ENCODE measurements around the gene CEP72. TPM values are rescaled to one million over a fixed set of nuclear protein-coding genes. Genes with fewer than 3 reads are reported as not detected.
"Not testable (repeated sequence)": the region's sequence is repeated elsewhere in the genome, so short reads cannot be mapped to it uniquely, and the experiment has no call there.

The CEP72 gene
- total RNA-seq, 1 donor from 2014 or later, result 2.0 TPM

DNA sequence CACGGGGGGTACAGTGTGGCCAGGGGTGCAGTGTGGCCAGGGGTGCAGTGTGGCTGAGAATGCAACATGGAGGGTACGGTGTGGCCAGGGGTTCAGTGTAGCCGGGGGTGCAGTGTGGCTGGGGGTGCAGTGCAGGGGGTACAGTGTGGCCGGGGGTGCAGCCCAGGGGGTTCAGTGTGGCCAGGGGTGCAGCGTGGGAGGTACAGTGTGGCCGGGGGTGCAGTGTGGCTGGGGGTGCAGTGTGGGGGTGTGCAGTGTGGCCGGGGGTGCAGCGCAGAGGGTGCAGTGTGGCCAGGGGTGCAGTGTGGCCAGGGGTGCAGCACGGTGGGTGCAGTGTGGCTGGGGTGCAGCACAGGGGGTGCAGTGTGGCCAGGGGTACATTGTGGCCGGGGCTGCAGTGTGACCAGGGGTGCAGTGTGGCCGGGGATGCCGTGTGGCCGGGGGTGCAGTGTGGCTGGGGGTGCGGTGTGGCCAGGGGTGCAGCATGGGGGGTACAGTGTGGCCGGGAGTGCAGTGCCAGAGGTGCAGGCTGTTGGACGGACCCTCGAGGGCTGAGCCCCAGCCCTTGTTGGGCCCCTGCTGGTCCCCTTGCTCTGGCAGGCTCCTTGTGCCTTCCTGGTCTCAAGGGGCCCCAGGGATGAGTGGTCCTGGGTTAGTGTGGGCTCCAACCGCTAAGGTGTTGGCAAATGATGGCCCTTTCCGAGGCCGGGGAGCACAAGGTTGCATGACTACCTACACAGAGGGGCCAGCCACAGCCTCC lies 63.2 kb downstream of the CEP72 start:
- intact Hi-C loops (cut with DNase I), result loop anchor here (2.0 kb wide), 1 partner anchor 18 kb away; the partner anchor contains the start of gene TPPP
- no peak for ATAC-seq
- DNase-seq (ENCODE audit: missing footprints), result peak; percentile 40

DNA sequence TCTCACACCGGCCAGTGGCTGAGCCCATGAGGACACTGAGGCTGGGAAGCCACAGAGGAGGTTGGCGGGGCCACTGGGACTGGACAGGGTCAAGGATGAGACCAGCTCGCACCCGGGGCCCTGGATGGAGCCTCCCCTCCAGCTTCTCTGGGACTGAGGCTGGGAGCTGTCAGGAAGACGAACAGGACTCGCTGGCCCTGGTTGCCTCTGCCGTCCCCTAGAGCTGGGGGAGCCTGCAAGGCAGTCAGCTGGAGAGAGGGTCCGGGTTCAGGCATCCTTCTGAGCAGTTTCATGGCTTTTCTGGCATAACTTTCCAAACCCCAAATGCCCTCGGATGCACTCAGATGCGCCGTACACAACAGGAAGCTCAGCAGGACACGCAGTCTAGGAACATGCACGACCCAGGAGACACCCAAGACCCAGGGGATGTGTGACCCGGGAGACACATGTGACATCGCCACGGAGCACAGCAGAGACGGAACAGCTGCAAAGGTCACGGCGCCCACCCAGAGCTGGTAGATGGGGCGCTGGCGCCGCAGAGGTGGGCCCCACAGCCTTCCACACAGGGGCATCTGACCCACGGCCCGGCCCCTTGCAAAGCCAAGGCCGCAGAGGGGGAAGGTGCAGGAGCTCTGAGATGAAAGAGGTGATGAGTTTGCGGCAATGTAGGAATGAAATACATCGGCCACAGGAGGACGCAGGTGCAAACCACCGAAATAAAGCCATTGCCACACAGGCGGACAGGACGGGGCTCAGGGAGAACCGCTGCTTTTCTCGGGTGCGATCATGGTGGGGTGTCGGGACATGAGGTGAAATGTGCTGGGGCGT lies 63.9 kb downstream of the CEP72 start:
- intact Hi-C loops (cut with DNase I), result loop anchor here (2.0 kb wide), 1 partner anchor 17 kb away; the partner anchor contains the start of gene TPPP
- DNase-seq (ENCODE audit: missing footprints) (peak; percentile 53), ATAC-seq (no peak)

DNA sequence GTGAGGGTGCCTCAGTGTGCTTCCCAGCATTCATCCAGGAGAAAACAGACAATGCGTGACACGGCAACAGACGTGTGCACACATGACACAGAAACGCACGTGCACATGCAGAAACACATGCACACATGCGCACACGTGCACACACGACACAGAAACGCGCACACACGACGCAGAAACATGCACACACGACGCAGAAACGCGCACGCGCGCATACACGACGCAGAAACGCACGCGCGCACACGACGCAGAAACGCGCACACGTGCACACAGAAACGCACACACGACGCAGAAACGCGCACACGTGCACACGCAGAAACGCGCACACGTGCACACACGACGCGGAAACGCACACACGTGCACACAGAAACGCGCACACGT lies 64.5 kb downstream of the CEP72 start:
- DNase-seq (ENCODE audit: missing footprints) (no peak), ATAC-seq (no peak)
- intact Hi-C loops (cut with DNase I), result no loop called here

DNA sequence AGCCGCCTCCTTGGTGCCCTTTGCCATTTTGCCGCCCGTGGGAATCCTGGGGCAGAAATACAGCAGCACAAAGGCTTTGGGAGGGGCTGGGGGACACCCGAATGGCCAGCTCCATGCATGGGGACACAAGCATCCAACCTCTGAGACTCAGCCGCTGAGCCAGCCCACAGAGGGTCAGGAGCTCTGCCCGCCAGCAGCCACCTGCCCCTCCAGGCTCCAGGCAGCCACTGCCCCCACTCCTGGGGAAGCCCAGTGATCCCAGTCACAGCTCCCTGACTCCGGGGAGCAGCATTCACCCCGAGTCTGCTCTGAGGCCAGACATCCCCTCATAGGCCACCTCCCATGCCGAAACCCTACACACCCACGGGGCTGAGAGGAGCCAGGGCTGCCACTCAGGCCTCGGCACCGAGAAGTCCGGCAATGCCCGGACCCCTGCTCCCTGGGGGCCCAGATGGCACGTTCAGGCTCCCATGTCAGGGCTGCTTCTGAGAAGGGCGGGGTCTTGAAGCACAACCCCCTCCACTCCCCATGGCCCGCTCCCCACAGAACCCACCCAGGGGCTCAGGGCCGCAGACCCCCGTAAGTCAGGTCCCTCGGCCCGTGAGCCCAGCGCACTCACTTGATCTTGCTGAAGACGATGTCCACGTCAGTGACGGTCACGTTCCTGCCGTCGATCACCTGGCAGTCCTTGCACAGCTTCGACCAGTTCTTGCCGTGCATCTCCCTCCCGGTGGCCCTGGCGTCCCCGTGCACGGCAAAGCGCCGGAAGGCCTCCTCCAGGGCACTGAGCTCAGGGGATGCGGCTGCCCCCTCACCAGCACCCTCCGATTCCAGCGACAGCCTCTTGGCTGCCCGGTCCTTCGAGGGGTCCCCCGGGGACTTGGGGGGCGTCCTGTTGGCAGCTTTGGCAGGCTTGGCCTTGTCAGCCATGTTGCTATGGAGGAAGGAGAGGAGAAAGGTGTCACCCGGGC lies 65.3 kb downstream of the CEP72 start:
- DNase-seq (ENCODE audit: missing footprints) (peak; percentile 44), ATAC-seq (no peak)
- intact Hi-C loops (cut with DNase I), result no loop called here

DNA sequence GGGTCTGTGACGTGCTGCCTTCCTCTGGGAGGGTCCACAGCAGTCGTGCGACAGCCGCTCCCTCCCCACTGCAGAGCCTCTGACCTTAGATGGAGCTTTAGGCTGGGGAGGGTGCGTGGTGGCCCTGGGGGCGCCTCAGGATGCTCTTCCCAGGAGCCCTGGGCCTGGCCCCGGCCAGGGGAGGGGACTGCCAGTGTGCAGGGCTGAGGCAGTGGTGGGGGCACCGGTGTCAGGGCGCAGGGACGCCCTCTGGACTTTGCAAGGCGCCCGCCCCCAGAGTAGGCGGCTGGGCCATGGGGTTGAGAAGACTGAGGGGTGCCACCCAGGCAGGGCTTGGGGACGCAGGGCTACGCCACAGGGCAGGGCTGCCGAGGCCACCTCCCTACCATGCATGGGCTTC lies 66.4 kb downstream of the CEP72 start:
- ATAC-seq; DNase-seq (ENCODE audit: missing footprints); intact Hi-C loops (cut with DNase I): not testable (repeated sequence)

DNA sequence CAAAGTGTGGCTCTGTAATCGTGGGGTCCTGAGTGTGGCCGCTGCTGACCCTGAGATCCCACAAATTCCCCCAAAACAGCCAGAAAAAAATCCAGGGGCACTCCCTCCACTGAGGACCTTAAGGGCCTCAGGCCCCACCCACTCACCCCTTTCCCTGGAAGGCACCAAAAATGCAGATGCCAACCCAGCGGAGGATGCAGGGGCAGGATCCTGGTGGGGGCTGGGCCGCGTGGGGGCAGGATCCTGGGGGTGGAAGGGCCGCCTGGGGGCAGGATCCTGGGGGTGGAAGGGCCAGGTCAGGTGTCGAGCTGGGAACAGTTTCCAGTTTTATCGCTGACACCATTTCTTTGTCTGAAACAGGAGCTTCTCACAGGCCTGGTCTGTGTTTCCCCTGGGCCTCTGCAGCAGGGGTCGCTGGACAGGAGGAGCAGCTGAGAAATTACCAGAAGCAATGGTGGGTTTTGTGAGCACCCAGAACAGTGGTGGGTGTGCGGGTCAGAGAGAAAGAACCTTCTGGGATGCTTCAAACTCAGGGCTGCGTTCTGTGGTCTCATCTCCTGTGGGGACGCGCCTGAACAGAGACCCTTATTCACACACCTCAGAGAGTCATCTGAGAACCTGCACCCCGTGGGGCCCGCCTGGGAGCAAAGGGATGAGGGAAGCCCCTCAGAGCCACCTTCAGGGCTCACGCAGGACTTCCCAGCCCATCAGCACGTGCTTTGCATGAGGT lies 67.2 kb downstream of the CEP72 start:
- intact Hi-C loops (cut with DNase I); ATAC-seq: not testable (repeated sequence)
- DNase-seq (ENCODE audit: missing footprints), result peak; percentile 49

DNA sequence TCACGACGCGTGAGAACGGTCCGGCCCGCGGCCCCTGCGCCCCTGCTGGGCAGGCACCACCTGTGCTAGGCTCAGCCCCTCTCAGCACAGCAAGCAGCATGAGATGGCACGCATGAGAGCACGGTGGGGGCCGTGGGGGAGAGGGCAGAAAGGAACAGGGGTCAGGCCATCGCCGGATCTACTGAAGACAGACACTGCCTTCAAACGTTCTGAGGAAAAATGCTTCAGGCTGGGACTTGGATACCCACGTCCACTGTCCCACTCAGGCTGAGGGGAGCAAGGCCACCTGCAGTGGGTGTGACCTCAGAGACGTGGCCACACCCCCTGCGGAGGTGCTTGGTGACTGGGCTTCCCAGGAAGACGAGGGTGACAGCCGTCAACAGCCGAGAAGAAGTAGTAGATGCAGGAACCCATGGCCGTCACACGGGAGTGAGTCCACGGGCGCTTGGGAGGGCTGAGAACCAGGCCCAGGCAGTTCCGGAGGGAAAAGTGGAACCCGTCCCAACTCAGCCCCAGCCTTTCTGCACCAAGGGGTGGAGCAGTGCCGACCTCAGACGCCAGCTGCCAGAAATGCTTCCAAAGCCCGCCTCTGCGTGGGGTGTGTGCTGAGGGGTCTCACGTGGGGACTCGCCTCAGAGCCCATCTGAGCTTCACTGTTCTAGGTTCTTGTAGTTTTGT lies 68.1 kb downstream of the CEP72 start:
- intact Hi-C loops (cut with DNase I), result loop anchor here (5.0 kb wide), 1 partner anchor 92 kb away; no protein-coding TSS in a partner anchor
- DNase-seq (ENCODE audit: missing footprints); ATAC-seq: not testable (repeated sequence)

DNA sequence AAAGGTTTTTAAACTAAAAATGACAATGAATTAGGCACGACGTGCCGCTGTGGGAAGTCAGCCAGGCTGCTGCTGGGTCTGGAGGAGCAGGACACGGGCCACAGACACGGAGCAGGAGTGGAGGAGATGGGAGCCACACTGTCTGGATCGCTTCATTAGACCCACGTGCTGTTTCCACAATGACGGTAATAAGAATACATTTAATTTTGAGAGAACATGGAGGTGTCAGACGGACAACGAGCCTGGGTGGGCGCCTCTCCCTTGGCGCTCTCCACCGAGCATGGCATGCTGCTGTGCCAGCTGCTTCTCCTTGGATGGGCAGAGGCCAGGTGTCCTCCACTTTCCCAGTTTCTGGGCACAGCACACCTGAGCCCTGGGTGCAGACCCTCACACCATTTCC lies 68.7 kb downstream of the CEP72 start:
- intact Hi-C loops (cut with DNase I), result loop anchor here (5.0 kb wide), 1 partner anchor 91 kb away; no protein-coding TSS in a partner anchor
- peak; percentile 50 for DNase-seq (ENCODE audit: missing footprints)
- ATAC-seq, result not testable (repeated sequence)

DNA sequence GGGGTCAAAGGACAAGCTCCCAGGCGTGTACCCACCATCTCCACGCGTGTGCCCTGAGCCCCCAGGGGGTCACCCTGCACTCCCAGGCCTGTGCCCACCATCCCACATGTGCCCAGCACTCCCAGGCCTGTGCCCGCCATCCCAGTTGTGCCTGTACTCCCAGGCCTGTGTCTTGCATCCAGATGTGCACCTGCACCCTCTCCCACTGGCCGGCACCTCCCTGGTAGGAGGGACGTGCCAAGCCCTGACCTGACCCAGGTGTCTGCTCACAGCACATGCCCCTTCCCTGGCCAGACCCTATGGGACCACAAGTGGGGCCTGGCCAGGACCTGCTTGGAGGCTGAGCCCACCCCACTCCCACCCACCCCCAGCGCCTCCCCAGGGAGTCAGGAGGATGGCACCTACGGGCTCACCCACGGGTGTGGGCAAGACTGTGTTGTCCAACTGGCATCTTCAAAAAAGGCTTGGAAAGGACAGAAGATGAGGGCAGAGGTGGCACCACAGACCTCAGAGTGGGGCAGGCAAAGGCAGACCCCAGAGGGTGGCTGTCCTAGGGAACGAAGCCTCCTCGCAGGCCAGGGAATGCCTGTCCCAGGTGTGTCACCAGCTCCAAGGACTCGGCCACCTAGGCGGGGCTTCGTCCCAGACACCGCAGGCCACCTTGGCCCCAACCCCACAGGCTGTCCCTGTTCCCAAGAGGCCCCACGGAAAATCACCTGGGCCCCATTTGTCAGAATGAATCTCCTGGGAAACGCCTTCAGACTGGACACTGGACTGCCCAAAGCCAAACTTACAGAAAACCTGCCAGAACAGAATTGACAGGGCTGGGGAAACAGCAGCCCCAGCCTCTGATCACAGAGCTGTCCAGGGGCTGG lies 69.4 kb downstream of the CEP72 start:
- intact Hi-C loops (cut with DNase I), result loop anchor here (5.0 kb wide), 1 partner anchor 91 kb away; no protein-coding TSS in a partner anchor
- DNase-seq (ENCODE audit: missing footprints), result peak; percentile 60
- ATAC-seq, result not testable (repeated sequence)

DNA sequence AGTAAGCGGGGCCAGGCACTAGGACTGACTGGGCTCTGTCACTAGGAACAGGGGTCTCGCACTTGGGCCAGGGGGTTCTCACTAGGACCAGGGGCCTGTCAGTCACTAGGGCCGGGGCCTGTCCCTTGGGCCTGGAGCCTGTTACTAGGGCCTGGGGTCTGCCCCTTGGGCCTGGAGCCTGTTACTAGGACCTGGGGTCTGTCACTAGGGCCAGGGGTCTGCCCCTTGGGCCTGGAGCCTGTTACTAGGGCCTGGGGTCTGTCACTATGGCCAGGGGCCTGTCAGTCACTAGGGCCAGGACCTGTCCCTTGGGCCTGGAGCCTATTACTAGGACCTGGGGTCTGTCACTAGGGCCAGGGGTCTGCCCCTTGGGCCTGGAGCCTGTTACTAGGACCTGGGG lies 70.1 kb downstream of the CEP72 start:
- intact Hi-C loops (cut with DNase I), result loop anchor here (5.0 kb wide), 1 partner anchor 90 kb away; no protein-coding TSS in a partner anchor
- DNase-seq (ENCODE audit: missing footprints); ATAC-seq: not testable (repeated sequence)

DNA sequence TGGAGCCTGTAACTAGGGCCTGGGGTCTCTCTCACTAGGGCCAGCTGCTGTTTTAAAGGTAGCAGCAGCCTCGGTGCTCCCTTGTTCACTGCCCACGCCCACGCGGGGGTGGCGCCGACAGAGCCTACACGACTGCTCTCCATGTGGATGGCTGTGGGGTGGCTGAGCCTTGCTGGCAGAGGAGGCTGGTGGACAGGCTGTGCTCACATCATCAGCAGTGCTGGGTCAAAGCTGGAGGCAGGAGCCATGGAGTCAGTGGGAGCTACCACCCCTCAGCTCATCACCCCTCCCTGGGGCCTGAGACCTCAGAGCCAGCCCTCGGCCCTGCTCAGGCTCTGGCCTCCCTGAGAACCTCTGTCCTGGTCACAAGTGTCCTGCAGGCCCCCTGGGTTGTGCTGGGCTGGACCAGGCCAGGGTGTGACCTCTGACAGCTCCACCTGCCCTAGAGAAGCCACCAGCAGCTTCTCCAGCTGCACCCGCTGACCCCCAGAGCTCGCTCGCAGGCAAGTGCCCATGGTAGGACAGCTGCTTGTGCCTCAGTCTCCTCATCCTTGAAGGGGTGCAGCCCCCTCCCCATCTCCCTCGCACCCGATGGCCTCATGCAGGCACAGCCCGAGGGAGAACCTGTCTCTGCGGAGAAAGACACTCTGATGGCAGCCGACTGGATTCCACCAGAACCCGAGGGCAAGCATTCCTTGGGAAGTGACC lies 70.7 kb downstream of the CEP72 start:
- not testable (repeated sequence) for DNase-seq (ENCODE audit: missing footprints)
- intact Hi-C loops (cut with DNase I), result loop anchor here (5.0 kb wide), 1 partner anchor 89 kb away; no protein-coding TSS in a partner anchor

DNA sequence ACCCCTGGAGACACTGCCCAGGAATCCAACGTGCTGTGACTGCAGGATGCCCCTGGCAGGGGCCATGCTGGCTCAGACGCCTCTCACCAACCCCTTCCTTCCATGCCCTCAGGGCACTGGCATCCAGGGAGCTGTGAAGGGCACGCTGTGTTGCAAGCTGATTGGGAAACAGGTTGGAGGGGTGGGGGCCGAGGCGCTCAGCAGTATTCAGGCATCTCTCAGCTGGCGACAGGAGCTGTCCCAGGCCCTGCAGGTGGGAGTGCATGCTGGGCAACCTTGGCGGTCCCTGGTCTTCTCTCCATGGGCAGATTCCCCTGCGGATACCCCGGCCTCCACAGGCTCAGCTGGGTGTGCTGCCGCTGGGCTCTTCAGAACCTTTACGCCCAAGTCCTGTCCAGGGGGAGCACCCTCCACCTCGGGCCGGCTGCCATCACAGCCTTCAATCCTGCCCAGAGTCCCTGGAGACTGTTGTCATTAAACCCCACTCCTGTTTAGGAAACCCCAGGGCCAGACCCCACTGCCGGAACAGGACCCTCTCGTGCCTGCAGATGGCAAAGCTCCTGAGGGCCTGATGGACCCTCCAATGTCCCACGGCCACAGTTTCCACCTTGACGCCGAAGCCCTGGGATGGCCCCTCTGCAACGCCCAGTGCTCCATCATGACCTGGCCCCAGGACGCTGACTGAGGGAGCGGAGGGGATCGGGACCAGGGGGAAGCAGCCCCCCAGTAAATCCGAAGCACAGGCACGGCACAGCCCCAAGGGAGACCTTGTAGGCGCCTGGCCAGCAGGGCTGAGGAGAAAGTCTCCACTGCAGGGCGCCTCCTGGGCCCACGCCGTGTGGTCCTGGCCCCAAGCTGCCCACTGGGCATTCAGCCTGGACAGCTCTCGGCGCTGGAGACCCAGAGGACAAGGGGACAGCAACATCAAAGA lies 71.7 kb downstream of the CEP72 start:
- intact Hi-C loops (cut with DNase I), result loop anchor here (5.0 kb wide), 1 partner anchor 88 kb away; no protein-coding TSS in a partner anchor
- ATAC-seq (peak; percentile 53), DNase-seq (ENCODE audit: missing footprints) (peak; percentile 61)

More for the DNA sequence above, 70.7 kb downstream of the CEP72 start:
- not testable (repeated sequence) for ATAC-seq

DNA sequence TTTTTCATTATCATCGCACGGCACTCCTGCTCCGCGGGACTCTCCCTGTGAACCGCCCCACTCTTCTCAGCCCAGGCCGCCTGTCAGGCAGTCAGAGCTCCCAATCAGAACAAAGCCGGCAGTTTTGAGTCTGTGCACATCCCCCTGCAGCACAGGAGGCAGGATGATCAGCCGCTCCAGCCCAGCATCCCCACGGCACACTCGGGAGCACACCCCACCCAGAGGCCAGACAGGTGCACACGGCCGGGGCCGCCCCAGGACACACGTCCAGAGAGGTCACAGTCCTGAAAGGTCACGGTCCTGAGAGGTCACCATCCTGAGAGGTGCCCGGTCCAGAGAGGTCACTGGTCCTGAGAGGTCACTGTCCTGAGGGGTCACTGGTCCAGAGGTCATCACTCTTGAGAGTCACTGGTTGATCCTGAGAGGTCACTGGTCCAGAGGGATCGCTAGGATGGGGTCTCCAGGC lies 72.6 kb downstream of the CEP72 start:
- no peak for DNase-seq (ENCODE audit: missing footprints)
- intact Hi-C loops (cut with DNase I), result loop anchor here (5.0 kb wide), 1 partner anchor 88 kb away; no protein-coding TSS in a partner anchor
- ATAC-seq, result no peak
